Measurements from ENCODE around the gene ABCA2.

Gene ABCA2

DNA sequence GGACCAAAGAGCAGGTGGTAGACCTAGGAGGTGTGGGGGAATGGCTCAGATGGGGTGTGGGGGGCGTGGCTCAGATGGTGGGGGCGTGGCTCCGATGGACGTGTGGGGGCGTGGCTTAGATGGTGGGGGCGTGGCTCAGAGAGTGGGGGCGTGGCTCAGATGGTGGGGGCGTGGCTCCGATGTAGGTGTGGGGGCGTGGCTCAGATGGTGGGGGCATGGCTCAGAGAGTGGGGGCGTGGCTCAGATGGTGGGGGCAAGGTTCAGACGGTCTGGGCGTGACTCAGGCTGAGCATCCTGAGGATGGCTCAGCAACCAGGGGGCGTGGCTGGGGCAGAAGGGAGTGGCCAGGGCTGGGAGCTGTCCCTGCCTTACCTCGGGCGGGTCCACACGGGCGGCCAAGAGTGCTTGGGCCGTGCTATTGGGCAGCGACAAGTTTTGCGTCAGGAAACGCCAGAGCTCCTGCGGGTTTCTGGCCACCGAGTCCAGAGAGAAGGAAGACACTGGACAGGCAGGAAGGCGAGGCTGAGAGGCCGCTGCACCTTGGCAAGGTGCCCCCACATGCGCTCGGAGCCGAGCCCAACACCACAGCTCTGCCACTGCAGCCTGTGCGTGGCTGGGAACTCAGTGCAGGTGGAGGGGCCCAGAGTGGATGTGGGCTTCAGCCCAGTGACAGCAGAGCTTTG, 5.9 kb downstream of the ABCA2 start:
- Histone ChIP-seq H4K20me1 (ENCODE audit: insufficient read depth, low read length) (no peaks in the 10 kb centered on the region), H2AFZ (ENCODE audit: low read length) (no peak overlapping the region), H3K27me3 (ENCODE audit: insufficient read depth, low read length) (peaks cover 3% of the 10 kb centered on the region; the same call in 1 of the 2 replicates), H3F3A (ENCODE audit: insufficient read depth, low read length) (no peaks in the 10 kb centered on the region), H3K79me2 (ENCODE audit: insufficient read depth, low read length) (no peaks in the 10 kb centered on the region), H3K9ac (ENCODE audit: low read length) (no peak overlapping the region), H3K27ac (ENCODE audit: low read depth, low read length, poor library complexity, severe bottlenecking) (no peak overlapping the region), H3K4me3 (ENCODE audit: low read depth, low read length, poor library complexity, severe bottlenecking) (no peak overlapping the region), H3K4me1 (ENCODE audit: insufficient read depth, low read length, severe bottlenecking) (peaks cover 10% of the 10 kb centered on the region), H3K9me2 (ENCODE audit: low read depth, low read length) (no peaks in the 10 kb centered on the region), H3K9me3 (ENCODE audit: low read length) (no peaks in the 10 kb centered on the region), H3K36me3 (ENCODE audit: insufficient read depth, low read length) (no peaks in the 10 kb centered on the region), H3K4me2 (ENCODE audit: low read length) (no peak overlapping the region)
- no peak for TF ChIP-seq EZH2 (IDR thresholded peaks at IDR 0.05; ENCODE audit: borderline replicate concordance, low read length)
- TF ChIP-seq, protein P1, sequence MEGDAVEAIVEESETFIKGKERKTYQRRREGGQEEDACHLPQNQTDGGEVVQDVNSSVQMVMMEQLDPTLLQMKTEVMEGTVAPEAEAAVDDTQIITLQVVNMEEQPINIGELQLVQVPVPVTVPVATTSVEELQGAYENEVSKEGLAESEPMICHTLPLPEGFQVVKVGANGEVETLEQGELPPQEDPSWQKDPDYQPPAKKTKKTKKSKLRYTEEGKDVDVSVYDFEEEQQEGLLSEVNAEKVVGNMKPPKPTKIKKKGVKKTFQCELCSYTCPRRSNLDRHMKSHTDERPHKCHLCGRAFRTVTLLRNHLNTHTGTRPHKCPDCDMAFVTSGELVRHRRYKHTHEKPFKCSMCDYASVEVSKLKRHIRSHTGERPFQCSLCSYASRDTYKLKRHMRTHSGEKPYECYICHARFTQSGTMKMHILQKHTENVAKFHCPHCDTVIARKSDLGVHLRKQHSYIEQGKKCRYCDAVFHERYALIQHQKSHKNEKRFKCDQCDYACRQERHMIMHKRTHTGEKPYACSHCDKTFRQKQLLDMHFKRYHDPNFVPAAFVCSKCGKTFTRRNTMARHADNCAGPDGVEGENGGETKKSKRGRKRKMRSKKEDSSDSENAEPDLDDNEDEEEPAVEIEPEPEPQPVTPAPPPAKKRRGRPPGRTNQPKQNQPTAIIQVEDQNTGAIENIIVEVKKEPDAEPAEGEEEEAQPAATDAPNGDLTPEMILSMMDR (IDR thresholded peaks at IDR 0.05; ENCODE audit: low read length), result no peak

- Histone ChIP-seq H3K4me1 (ENCODE audit: insufficient read depth, low read length, severe bottlenecking) (peaks cover 10% of the 10 kb centered on the region), H3K9me2 (ENCODE audit: low read depth, low read length) (no peaks in the 10 kb centered on the region), H4K20me1 (ENCODE audit: insufficient read depth, low read length) (no peaks in the 10 kb centered on the region), H3K36me3 (ENCODE audit: insufficient read depth, low read length) (no peaks in the 10 kb centered on the region), H3K4me2 (ENCODE audit: low read length) (no peak overlapping the region), H3K9ac (ENCODE audit: low read length) (no peak overlapping the region), H2AFZ (ENCODE audit: low read length) (no peak overlapping the region), H3K9me3 (ENCODE audit: low read length) (no peaks in the 10 kb centered on the region), H3K4me3 (ENCODE audit: low read depth, low read length, poor library complexity, severe bottlenecking) (no peak overlapping the region), H3F3A (ENCODE audit: insufficient read depth, low read length) (no peaks in the 10 kb centered on the region), H3K79me2 (ENCODE audit: insufficient read depth, low read length) (no peaks in the 10 kb centered on the region), H3K27me3 (ENCODE audit: insufficient read depth, low read length) (no peaks in the 10 kb centered on the region), H3K27ac (ENCODE audit: low read depth, low read length, poor library complexity, severe bottlenecking) (no peak overlapping the region)
- TF ChIP-seq, protein P1 (IDR thresholded peaks at IDR 0.05; ENCODE audit: low read length), result no peak
Observed at GRCh38 chr9:137021568-137021978, 6.5 kb downstream of the ABCA2 start.

DNA sequence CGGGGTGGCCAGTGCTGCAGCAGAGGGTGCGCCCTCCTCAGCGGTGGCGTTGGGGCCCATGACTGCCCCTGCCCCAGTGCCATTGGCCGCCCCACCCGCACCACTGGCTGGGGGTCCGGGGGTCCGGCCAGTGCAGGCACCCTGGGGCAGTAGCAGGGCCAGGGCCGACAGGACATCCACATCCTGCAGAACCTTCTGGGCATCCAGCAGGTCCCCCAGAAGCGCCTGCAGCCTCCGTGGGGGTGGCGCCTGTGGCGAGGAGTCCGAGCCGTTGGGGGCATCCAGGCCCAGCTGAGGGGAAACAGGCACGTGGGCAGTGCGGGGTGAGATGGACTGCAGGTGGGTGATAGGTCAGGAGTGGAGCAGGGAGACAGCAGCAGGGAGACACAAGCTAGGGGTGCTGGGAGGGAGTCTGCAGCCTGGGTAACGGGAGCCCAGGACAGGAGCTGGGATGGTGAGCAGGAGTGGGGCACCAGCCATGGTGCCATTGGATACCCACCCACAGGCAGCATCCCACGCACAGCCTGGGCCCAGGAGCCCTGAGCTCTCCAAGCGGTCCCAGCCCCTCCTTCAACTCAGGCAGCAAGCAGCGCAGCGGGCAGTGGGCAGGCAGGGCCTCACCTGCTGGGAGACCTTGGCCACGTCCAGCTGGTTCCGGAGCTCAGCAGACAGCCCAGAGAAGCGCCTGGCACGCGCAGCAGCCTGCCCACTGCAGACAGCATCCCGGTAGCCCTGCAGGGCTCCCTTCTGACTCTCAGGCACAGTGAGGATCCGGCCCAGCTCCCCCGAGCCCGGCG, 7.1 kb downstream of the ABCA2 start:
- Histone ChIP-seq H3K27me3 (ENCODE audit: insufficient read depth, low read length) (no peaks in the 10 kb centered on the region), H3K4me1 (ENCODE audit: insufficient read depth, low read length, severe bottlenecking) (peaks cover 7% of the 10 kb centered on the region), H3K9me2 (ENCODE audit: low read depth, low read length) (no peaks in the 10 kb centered on the region), H3K27ac (ENCODE audit: low read depth, low read length, poor library complexity, severe bottlenecking) (no peak overlapping the region), H3K36me3 (ENCODE audit: insufficient read depth, low read length) (no peaks in the 10 kb centered on the region), H3K4me2 (ENCODE audit: low read length) (no peak overlapping the region), H3K9ac (ENCODE audit: low read length) (no peak overlapping the region), H3K79me2 (ENCODE audit: insufficient read depth, low read length) (no peaks in the 10 kb centered on the region), H2AFZ (ENCODE audit: low read length) (no peak overlapping the region), H4K20me1 (ENCODE audit: insufficient read depth, low read length) (no peaks in the 10 kb centered on the region), H3K9me3 (ENCODE audit: low read length) (no peaks in the 10 kb centered on the region), H3F3A (ENCODE audit: insufficient read depth, low read length) (no peaks in the 10 kb centered on the region), H3K4me3 (ENCODE audit: low read depth, low read length, poor library complexity, severe bottlenecking) (no peak overlapping the region)
- TF ChIP-seq EZH2 (IDR thresholded peaks at IDR 0.05; ENCODE audit: borderline replicate concordance, low read length), result no peak
- TF ChIP-seq, protein P1 (IDR thresholded peaks at IDR 0.05; ENCODE audit: low read length), result no peak
